ENCODE measurements around the gene PUS7. TPM values are rescaled to one million over a fixed set of nuclear protein-coding genes. Genes with fewer than 3 reads are reported as not detected.
A peak's percentile ranks its signal among the peaks of the same experiment; 100 is the strongest.
"Not testable (repeated sequence)": the region's sequence is repeated elsewhere in the genome, so short reads cannot be mapped to it uniquely, and the experiment has no call there.

Gene PUS7
- total RNA-seq, 4 donors from 2014 or later: 19.9 to 25.5 (median 21.7) TPM

DNA sequence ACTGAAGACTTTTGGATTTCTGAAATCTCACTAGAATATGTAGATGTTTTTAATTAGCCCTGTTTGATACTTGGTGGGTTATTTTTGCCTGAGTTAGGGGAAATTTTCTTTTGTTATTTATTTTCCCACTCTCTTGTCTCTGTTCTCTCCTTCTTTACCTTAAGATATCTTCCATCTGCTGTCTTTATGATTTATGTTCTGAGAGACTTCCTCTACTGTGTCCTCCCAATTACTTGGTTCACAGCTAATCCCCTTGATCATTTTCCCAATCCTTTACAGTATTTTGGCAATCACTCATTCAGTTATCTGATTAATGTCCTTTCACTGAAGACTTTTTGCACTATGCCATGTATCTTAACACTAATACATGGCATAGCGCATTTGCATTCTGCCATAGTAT lies 83.8 kb downstream of the PUS7 start:
- H3K4me3 ChIP-seq (replicated peaks in 1 of 3): no peak overlapping the region
- WGBS, 2 donors: 91 to 98% methylated on average over 1 of the region's 1 CpG
- no peaks in the 10 kb centered on the region for H3K4me1 ChIP-seq
- intact Hi-C loops (cut with DNase I): no loop called here
- no peak for TF ChIP-seq POLR2A (IDR thresholded peaks at IDR 0.05)
- TF ChIP-seq, protein P1, sequence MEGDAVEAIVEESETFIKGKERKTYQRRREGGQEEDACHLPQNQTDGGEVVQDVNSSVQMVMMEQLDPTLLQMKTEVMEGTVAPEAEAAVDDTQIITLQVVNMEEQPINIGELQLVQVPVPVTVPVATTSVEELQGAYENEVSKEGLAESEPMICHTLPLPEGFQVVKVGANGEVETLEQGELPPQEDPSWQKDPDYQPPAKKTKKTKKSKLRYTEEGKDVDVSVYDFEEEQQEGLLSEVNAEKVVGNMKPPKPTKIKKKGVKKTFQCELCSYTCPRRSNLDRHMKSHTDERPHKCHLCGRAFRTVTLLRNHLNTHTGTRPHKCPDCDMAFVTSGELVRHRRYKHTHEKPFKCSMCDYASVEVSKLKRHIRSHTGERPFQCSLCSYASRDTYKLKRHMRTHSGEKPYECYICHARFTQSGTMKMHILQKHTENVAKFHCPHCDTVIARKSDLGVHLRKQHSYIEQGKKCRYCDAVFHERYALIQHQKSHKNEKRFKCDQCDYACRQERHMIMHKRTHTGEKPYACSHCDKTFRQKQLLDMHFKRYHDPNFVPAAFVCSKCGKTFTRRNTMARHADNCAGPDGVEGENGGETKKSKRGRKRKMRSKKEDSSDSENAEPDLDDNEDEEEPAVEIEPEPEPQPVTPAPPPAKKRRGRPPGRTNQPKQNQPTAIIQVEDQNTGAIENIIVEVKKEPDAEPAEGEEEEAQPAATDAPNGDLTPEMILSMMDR (IDR thresholded peaks at IDR 0.05): no peak
- H3K27ac ChIP-seq: no peak overlapping the region
- no peaks in the 10 kb centered on the region for H3K27me3 ChIP-seq
- H3K9me3 ChIP-seq: no peaks in the 10 kb centered on the region
- no peak for DNase-seq
- no peaks in the 10 kb centered on the region for H3K36me3 ChIP-seq

DNA sequence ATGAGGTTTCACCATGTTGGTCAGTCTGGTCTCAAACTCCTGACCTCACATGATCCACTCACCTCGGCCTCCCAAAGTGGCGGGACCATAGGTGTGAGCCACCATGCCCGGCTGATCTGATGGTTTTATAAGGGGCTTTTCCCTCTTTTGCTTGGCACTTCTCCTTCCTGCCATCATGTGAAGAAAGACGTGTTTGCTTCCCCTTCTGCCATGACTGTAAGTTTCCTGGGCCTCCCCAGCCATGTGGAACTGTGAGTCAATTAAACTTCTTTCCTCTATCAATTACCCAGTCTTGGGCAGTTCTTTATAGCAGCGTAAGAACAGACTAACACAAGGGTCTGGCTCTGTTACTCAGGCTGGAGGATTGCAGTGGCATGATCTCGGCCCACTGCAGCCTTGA lies 84.7 kb downstream of the PUS7 start:
- H3K4me1 ChIP-seq; H3K27me3 ChIP-seq; H3K27ac ChIP-seq; H3K36me3 ChIP-seq; H3K9me3 ChIP-seq; H3K4me3 ChIP-seq (replicated peaks in 1 of 3); DNase-seq; intact Hi-C loops (cut with DNase I): not testable (repeated sequence)
- WGBS, 2 donors: 94% methylated on average over 6 of the region's 6 CpGs

DNA sequence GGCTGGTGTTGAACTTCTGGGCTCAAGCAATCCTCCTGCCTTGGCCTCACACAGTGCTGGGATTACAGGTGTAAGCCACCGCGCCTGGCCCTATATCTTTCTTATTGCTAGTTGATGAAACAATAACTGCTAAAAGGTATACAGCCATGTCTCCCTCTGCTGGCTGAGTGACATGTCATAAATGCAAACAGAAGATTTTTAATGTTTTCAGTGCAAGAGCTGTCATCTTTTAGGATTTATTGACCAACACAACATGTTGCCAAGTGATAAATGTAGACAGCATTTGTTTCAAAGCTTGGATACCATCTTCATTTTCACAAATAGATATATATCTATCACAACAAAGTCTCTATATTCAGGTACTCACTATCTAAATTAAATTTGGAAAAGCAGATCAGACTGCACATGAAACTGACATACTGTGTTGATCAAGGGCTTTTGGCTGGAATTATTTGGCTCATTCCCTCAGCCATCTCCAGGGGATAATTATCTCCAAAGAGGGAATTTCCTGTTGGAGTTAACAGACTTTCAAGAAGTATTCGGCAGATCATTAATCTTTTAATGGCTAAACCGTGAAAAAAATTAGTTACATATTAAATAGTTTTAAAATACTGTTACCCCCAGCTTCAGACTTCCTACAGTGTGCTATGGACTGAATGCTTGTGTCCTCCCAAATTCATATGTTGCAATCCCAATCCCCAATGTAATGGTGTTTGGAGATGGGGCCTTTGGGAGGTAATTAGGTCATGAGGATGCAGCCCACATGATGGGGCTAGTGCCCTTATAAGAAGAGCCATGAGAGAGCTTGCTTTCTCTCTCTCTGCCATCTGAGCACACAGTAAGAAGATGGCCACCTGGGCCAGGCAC lies 92.1 kb downstream of the PUS7 start:
- WGBS, 2 donors: 68 to 71% methylated on average over 4 of the region's 4 CpGs
- TF ChIP-seq, protein P1 (IDR thresholded peaks at IDR 0.05): peak in 3 of 6 experiments; percentile 17 to 37 (median 19)
- no peak for TF ChIP-seq POLR2A (IDR thresholded peaks at IDR 0.05)
- Histone ChIP-seq H3K4me3 (replicated peaks in 1 of 3) (no peak overlapping the region), H3K9me3 (no peaks in the 10 kb centered on the region), H3K36me3 (no peaks in the 10 kb centered on the region), H3K27me3 (no peaks in the 10 kb centered on the region), H3K27ac (no peak overlapping the region), H3K4me1 (no peaks in the 10 kb centered on the region)
- intact Hi-C loops (cut with DNase I): no loop called here
- DNase-seq: peak; percentile 17 to 31

DNA sequence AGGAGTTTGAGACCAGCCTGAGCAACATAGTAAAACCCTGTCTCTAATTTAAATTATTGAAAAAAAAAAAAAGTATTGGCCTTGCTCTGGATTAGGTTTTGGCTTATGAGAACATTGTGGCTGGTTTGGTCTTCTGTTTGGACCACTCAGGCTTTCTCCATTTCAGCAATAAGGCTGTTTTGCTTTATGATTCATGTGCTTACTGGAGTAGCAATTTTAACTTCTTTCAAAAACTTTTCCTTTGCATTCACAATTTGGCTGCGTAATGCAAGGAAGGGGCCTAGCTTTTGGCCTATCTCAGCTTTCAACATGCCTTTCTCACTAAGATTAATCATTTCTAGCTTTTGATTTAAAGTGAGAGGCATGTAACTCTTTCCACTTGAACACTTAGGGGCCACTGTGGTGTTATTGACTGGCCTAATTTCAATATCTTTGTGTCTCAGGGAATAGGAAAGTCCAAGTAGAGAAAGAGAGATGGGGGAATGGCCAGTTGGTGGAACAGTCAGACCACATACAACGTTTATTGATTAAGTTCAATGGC lies 95.4 kb downstream of the PUS7 start:
- Histone ChIP-seq H3K27me3 (no peaks in the 10 kb centered on the region), H3K4me1 (no peaks in the 10 kb centered on the region), H3K27ac (no peak overlapping the region), H3K4me3 (replicated peaks in 1 of 3) (no peak overlapping the region), H3K9me3 (no peaks in the 10 kb centered on the region), H3K36me3 (no peaks in the 10 kb centered on the region)
- no peak for DNase-seq
- TF ChIP-seq, protein P1 (IDR thresholded peaks at IDR 0.05): no peak
- no peak for TF ChIP-seq POLR2A (IDR thresholded peaks at IDR 0.05)
- intact Hi-C loops (cut with DNase I): no loop called here
- 81 to 85% methylated on average over 2 of the region's 2 CpGs for WGBS, 2 donors

DNA sequence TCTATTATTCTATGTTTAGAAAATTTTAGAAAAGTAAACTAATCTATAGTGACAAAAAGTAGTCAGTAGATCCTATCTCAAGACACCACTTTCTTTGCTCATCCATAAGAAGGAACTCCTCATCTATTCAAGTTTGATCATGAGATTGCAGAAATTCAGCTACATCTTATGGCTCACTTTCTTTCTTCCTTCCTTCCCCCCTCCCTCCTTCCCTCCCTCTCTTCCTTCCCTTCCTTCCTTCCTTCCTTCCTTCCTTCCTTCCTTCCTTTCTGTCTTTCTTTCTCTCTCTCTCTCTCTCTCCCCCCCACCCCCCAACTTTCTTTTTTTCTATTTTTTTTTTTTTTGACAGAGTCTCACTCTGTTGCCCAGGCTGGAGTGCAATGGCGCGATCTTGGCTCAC lies 98.1 kb downstream of the PUS7 start:
- Histone ChIP-seq H3K4me3 (replicated peaks in 1 of 3) (no peak overlapping the region), H3K9me3 (no peaks in the 10 kb centered on the region), H3K36me3 (no peaks in the 10 kb centered on the region), H3K4me1 (no peaks in the 10 kb centered on the region), H3K27ac (no peak overlapping the region), H3K27me3 (no peaks in the 10 kb centered on the region)
- intact Hi-C loops (cut with DNase I): no loop called here
- DNase-seq: no peak
- WGBS, 2 donors: 89 to 98% methylated on average over 2 of the region's 2 CpGs
- TF ChIP-seq, protein P1 (IDR thresholded peaks at IDR 0.05): no peak
- no peak for TF ChIP-seq POLR2A (IDR thresholded peaks at IDR 0.05)
